Dorsolateral prefrontal cortex (tissue), 118 donors: ENCODE results near the gene KRTAP5-8. TPM values are rescaled to one million over a fixed set of nuclear protein-coding genes. Genes with fewer than 3 reads are reported as not detected.

ENCODE experiments used
- total RNA-seq, 120 experiments: library from RNA; stranded (reverse); gene quantifications; one replicate each; pipeline versions ENCODE4 v1.2.3 to v1.2.4, GENCODE V29; 2022

The KRTAP5-8 gene
- total RNA-seq, 120 experiments from 2014 or later = 0.25 to 2.6 (median 0.89) TPM; not detected in 16

Other genes starting within 250 kb of the KRTAP5-8 start
- gene DHCR7, start 89.6 kb upstream of the KRTAP5-8 start, total RNA-seq = 100 to 1,000 TPM in 13 of 120 experiments, 10 to 100 TPM in 107; 31.8 to 187 (median 67.2) TPM
- gene NADSYN1, start 84.8 kb upstream of the KRTAP5-8 start, total RNA-seq = 100 to 1,000 TPM in 15 of 120 experiments, 10 to 100 TPM in 105; 44.1 to 151 (median 75.1) TPM
- 1 to 10 TPM in 104 of 120 experiments, under 1 TPM in 15, not detected in 1; 0.63 to 3.8 (median 1.6) TPM for gene KRTAP5-7, start 10.8 kb upstream of the KRTAP5-8 start, total RNA-seq
- 1 to 10 TPM in 56 of 120 experiments, under 1 TPM in 43, not detected in 21; 0.38 to 3.4 (median 1.1) TPM for gene KRTAP5-9, start 10.4 kb downstream of the KRTAP5-8 start, total RNA-seq
- gene KRTAP5-10, start 27.5 kb downstream of the KRTAP5-8 start, total RNA-seq = 1 to 10 TPM in 3 of 120 experiments, under 1 TPM in 29, not detected in 88; 0.41 to 1.4 (median 0.64) TPM
- 1 to 10 TPM in 39 of 120 experiments, under 1 TPM in 28, not detected in 53; 0.46 to 2.7 (median 1.1) TPM for gene KRTAP5-11, start 44.9 kb downstream of the KRTAP5-8 start, total RNA-seq